IPS-18c (cell line): ENCODE data around the gene PARD3B.

Experiments
- H3K4me3 ChIP-seq: 2 replicates; pipeline ENCODE4 v1.7.0; 2013; ENCODE audit warnings: low read depth, mild to moderate bottlenecking, low read length, moderate library complexity; ENCODE audit not compliant: insufficient read depth
- H3K9me3 ChIP-seq: one replicate; pipeline ENCODE4 v1.6.1; 2013; ENCODE audit warnings: mild to moderate bottlenecking, low read length, moderate library complexity; ENCODE audit not compliant: control insufficient read depth, insufficient read depth

Gene PARD3B

DNA sequence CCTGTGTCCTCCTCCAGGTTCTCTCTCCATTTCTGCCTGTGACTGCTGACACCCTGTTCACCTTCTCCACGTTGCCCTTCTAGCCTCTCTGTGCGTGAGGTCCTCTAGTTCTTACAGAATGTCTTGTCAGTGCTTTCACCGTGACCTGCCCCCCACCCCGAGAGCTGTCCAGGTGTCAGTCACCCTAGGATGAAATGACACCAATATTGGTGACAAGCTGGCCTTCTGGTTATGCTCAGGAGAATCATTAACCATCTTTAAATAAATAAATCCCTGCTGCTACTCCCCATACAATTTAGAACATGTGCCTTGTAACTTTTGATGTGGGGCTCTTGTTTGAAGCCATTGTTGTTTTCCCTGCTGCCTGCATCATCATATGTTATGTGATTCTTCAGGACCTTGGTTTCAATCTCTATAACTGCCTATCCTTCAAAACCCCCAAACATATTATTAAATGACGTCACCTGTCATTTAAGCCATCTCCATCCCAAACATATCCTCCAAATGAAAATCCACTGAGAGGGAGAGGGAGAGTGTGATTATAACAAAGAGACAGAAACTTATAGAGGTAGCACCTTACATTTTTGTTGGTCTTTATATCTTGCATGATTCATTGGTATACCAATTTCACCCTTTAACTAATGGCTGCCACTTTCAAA is 496.3 kb downstream of the PARD3B start:
- Histone ChIP-seq H3K4me3 (no peak overlapping the region), H3K9me3 (no peaks in the 10 kb centered on the region)

DNA sequence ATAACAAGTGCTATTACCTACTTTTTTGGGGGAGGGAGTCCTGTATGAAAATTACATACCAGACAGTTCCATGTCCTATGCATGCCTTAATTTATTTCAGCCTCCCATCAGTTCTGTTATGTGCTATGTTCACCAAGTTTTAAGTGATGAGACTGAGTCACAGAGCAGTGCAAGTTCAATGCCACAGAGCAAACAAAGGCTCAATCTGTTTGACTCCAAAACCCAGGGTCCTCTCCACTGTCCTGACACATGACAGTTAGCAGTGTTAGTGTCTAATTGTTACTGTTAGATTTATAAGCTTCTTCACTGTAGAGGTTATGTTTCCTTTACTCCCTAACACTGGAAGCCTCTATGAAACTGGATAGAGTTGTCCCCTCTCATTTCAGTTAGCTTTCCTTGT is 498.0 kb downstream of the PARD3B start:
- Histone ChIP-seq H3K9me3 (no peaks in the 10 kb centered on the region), H3K4me3 (no peak overlapping the region)

- no peak overlapping the region for H3K4me3 ChIP-seq
- H3K9me3 ChIP-seq = no peaks in the 10 kb centered on the region
Measured at GRCh38 chr2:205045706-205046105, 500.4 kb downstream of the PARD3B start.

DNA sequence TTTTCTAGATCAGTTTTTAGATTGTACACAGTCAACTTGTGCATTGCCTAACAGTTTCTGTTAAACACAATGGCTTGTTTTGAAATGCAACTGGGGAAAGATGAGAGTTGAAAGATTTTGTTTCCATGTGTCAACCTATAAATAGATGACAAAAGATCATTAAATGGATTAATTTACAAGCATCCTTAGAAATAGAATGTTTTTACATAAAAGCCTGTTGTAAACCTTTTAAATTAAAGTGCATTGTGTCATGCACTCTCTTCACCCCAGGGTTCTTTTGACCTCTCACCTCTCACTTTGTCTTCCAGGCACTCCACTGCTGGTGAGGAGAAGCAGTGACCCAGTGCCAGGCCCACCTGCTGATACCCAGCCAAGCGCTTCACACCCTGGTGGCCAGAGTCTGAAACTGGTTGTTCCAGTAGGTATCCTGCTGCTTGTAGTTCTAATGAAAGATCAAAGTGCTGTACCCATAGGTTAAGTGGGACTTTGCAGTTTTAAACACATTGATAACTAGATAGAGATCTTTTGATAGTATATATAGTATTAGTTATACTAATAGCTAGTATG is 502.1 kb downstream of the PARD3B start:
- H3K9me3 ChIP-seq = no peaks in the 10 kb centered on the region
- no peak overlapping the region for H3K4me3 ChIP-seq

- no peak overlapping the region for H3K4me3 ChIP-seq
- no peaks in the 10 kb centered on the region for H3K9me3 ChIP-seq
Measured at GRCh38 chr2:205051417-205051816, 506.1 kb downstream of the PARD3B start.

- Histone ChIP-seq H3K9me3 (no peaks in the 10 kb centered on the region), H3K4me3 (no peak overlapping the region)
Measured at GRCh38 chr2:205052781-205053180, 507.5 kb downstream of the PARD3B start.

GRCh38 chr2:205053827-205054410 is 508.6 kb downstream of the PARD3B start:
- no peaks in the 10 kb centered on the region for H3K9me3 ChIP-seq
- no peak overlapping the region for H3K4me3 ChIP-seq

- no peaks in the 10 kb centered on the region for H3K9me3 ChIP-seq
- no peak overlapping the region for H3K4me3 ChIP-seq
Measured at GRCh38 chr2:205054789-205055188, 509.5 kb downstream of the PARD3B start.

- no peaks in the 10 kb centered on the region for H3K9me3 ChIP-seq
- H3K4me3 ChIP-seq = no peak overlapping the region
Measured at GRCh38 chr2:205055251-205055650, 510.0 kb downstream of the PARD3B start.

DNA sequence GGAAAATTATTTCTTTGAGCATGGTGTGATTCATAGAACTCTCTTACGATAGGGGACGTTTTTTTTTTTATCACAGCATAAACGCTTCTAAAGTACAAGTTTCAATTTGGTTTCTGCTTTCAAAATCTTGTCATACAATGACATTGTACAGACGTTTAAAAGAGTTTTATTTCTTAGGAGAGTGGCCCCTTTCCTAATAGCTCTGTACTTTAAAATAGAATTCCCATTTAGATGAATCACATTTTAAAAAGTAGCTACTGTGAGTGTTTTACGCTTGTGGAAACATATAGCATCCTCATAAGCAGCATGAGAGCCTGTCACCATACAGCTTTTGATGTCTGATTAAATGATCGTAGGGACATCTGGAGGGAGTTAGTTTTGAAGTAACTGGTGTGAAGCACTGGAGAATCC is 510.9 kb downstream of the PARD3B start:
- no peaks in the 10 kb centered on the region for H3K9me3 ChIP-seq
- H3K4me3 ChIP-seq = no peak overlapping the region

- no peak overlapping the region for H3K4me3 ChIP-seq
- H3K9me3 ChIP-seq = no peaks in the 10 kb centered on the region
Measured at GRCh38 chr2:205058409-205058808, 513.1 kb downstream of the PARD3B start.

GRCh38 chr2:205060269-205060668 is 515.0 kb downstream of the PARD3B start:
- no peak overlapping the region for H3K4me3 ChIP-seq
- no peaks in the 10 kb centered on the region for H3K9me3 ChIP-seq

GRCh38 chr2:205066081-205066480 is 520.8 kb downstream of the PARD3B start:
- H3K4me3 ChIP-seq = no peak overlapping the region
- H3K9me3 ChIP-seq = no peaks in the 10 kb centered on the region

DNA sequence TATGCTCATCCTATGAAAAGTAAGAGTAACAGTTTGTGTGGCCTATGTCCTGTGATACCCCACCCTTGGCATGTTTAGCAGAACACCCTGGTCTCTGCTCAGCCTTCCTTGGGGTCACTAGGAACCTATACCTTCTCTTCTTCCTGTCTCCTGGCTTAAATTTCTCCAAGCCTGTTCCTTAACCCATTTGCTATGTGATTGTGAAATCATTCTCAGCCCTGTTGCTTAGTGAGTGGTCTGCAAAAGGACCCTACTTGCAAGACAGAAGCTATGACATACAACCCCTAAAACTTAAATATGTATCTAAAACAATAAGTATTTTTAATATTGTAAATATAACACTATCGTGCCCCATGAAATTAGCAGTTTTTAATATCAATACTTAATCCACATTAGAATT is 524.7 kb downstream of the PARD3B start:
- H3K4me3 ChIP-seq = no peak overlapping the region
- no peaks in the 10 kb centered on the region for H3K9me3 ChIP-seq

- no peak overlapping the region for H3K4me3 ChIP-seq
- H3K9me3 ChIP-seq = no peaks in the 10 kb centered on the region
Measured at GRCh38 chr2:205070889-205071288, 525.6 kb downstream of the PARD3B start.

- no peaks in the 10 kb centered on the region for H3K9me3 ChIP-seq
- H3K4me3 ChIP-seq = no peak overlapping the region
Measured at GRCh38 chr2:205073433-205074020, 528.3 kb downstream of the PARD3B start.

GRCh38 chr2:205076405-205076804 is 531.1 kb downstream of the PARD3B start:
- H3K9me3 ChIP-seq = no peaks in the 10 kb centered on the region
- no peak overlapping the region for H3K4me3 ChIP-seq

DNA sequence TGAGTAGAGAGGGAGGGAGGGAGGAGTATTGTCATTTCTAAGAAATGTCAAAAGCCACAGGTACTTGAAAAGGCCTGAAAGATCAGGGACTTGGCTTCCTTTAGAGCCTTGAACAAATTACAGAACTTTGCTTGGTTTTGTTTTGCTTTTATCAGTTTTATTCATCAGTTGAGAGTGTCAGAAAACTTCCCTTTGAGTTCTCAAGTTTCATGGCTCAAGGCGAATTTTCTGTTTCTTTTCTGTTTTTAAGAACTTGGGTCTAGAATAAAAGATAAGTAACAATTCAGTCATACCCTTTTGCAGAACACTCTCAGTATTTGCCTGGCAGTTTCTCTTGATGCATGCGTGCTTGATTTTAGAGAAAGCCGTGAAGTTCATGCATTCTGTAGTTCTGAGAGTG is 531.9 kb downstream of the PARD3B start:
- no peaks in the 10 kb centered on the region for H3K9me3 ChIP-seq
- no peak overlapping the region for H3K4me3 ChIP-seq
